Measurements from ENCODE around the gene EME2. TPM values are rescaled to one million over a fixed set of nuclear protein-coding genes. Genes with fewer than 3 reads are reported as not detected.
"Not testable (repeated sequence)": the region's sequence is repeated elsewhere in the genome, so short reads cannot be mapped to it uniquely, and the experiment has no call there.

Gene EME2
- total RNA-seq, 2 donors from 2014 or later, result 3.5 to 5.0 TPM

DNA sequence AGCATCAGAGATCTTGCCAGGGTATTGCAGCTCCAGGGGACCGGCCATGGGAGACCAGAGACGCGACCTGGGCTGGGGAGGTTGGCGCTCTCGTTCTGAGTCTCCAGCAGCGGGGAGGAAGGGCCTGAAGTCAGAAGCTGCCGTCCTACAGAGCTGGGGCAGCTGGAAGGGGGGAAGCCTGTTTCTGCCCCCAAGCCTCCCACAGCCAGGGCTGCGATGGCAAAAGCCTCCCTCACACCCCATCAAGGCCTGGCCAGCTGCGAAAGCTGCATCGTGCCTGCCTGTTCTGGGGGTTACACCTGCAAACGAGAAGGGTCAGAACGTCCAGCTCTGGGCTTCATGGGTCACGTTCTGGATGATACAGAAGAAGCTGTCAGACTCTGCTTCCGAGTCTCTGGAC is 40.5 kb upstream of the EME2 start:
- H3K27ac ChIP-seq, result no peak overlapping the region
- H3K4me3 ChIP-seq, result no peak overlapping the region

GRCh38 chr16:1732551-1732987 is 40.0 kb upstream of the EME2 start:
- H3K4me3 ChIP-seq; DNase-seq (ENCODE audit: low spot score); H3K27me3 ChIP-seq; H3K4me1 ChIP-seq; H3K27ac ChIP-seq; H3K9me3 ChIP-seq: not testable (repeated sequence)
- H3K36me3 ChIP-seq, result peaks cover 60% of the 10 kb centered on the region

More for the DNA sequence above, 40.5 kb upstream of the EME2 start:
- TF ChIP-seq CTCF (IDR thresholded peaks at IDR 0.05), result no peak
- peaks cover 60% of the 10 kb centered on the region for H3K36me3 ChIP-seq
- no peak for DNase-seq (ENCODE audit: low spot score)
- no peaks in the 10 kb centered on the region for H3K4me1 ChIP-seq
- H3K9me3 ChIP-seq, result no peaks in the 10 kb centered on the region
- H3K27me3 ChIP-seq, result no peaks in the 10 kb centered on the region

DNA sequence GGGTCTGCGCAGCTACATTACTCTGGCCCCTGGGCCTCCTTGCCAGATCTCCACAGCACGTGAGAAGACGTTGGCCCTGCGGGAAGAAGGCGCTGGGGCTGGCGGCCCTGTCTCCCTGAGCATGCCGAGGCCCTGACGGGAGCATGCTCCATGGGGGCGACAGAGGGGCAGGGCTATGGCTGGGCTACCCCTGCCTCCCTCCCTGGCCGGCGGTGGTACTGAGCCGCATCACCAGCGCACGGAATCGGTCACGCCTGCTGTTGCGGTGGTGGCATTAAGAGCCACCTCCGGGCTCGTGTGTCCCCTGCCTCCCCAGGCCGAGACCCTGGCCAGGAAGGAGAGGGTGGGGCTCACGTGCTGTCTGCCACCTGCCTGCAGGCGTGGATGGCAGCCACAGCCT is 38.5 kb upstream of the EME2 start:
- no peaks in the 10 kb centered on the region for H3K27me3 ChIP-seq
- H3K4me3 ChIP-seq, result no peak overlapping the region
- TF ChIP-seq CTCF (IDR thresholded peaks at IDR 0.05), result no peak
- H3K4me1 ChIP-seq, result no peaks in the 10 kb centered on the region
- H3K36me3 ChIP-seq, result peaks cover 44% of the 10 kb centered on the region
- H3K9me3 ChIP-seq, result no peaks in the 10 kb centered on the region
- no peak for DNase-seq (ENCODE audit: low spot score)
- no peak overlapping the region for H3K27ac ChIP-seq

- no peak overlapping the region for H3K27ac ChIP-seq
- no peak overlapping the region for H3K4me3 ChIP-seq
- no peak for DNase-seq (ENCODE audit: low spot score)
- no peaks in the 10 kb centered on the region for H3K4me1 ChIP-seq
- H3K27me3 ChIP-seq, result no peaks in the 10 kb centered on the region
- H3K36me3 ChIP-seq, result peaks cover 37% of the 10 kb centered on the region
- no peak for TF ChIP-seq CTCF (IDR thresholded peaks at IDR 0.05)
- no peaks in the 10 kb centered on the region for H3K9me3 ChIP-seq
These were observed 37.8 kb upstream of the EME2 start for GRCh38 chr16:1734816-1735215.

- Histone ChIP-seq H3K27ac (no peak overlapping the region), H3K36me3 (peaks cover 28% of the 10 kb centered on the region), H3K4me1 (peaks cover 0 to 4% of the 10 kb centered on the region in 2 donors), H3K27me3 (no peaks in the 10 kb centered on the region), H3K4me3 (no peak overlapping the region), H3K9me3 (no peaks in the 10 kb centered on the region)
- DNase-seq (ENCODE audit: low spot score), result no peak
- no peak for TF ChIP-seq CTCF (IDR thresholded peaks at IDR 0.05)
These were observed 32.4 kb upstream of the EME2 start for GRCh38 chr16:1740234-1740633.

GRCh38 chr16:1740781-1741490 is 31.7 kb upstream of the EME2 start:
- TF ChIP-seq CTCF (IDR thresholded peaks at IDR 0.05), result no peak
- no peaks in the 10 kb centered on the region for H3K9me3 ChIP-seq
- H3K4me1 ChIP-seq, result peaks cover 0 to 4% of the 10 kb centered on the region in 2 donors
- peaks cover 35% of the 10 kb centered on the region for H3K36me3 ChIP-seq
- no peaks in the 10 kb centered on the region for H3K27me3 ChIP-seq
- H3K4me3 ChIP-seq, result no peak overlapping the region
- DNase-seq (ENCODE audit: low spot score), result no peak
- no peak overlapping the region for H3K27ac ChIP-seq
